HEK293 (cell line): ENCODE results near the gene PALD1.

Source experiments
- CTCF ChIA-PET: fragments of 350-600 bp; formaldehyde crosslinking; extraction: SDS; loops from one replicate; lab custom pipeline; 2021; ENCODE audit warnings: antibody characterized with exemption; lab: Yijun Ruan, JAX
- POLR2A ChIA-PET: fragments of 300-600 bp; formaldehyde crosslinking; extraction: SDS; loops from one replicate; lab custom pipeline; 2020; ENCODE audit warnings: antibody characterized with exemption, inconsistent platforms; lab: Yijun Ruan, JAX
- H3K27ac ChIP-seq: fragments of 200-500 bp; sonication (Bioruptor generic); 2 replicates; pipeline ENCODE4 v1.5.1; 2014; ENCODE audit warnings: low read depth, low read length, control low read depth, inconsistent platforms; ENCODE audit errors: extremely low read depth
- H3K36me3 ChIP-seq, 2 experiments: fragments of 200-500 bp in 1 of 2; sonication (Bioruptor generic) in 1 of 2; 1 replicate in 1 of 2; 2 replicates in 1 of 2; pipeline ENCODE4 v1.5.1; 2014 to 2017; ENCODE audit warnings: inconsistent platforms in 2 of 2, low read length in 2 of 2; ENCODE audit not compliant: control insufficient read depth in 2 of 2, insufficient read depth in 1 of 2
- H3K4me1 ChIP-seq: fragments of 200-500 bp; sonication (Bioruptor generic); 2 replicates; pipeline ENCODE4 v1.5.1; 2014; ENCODE audit warnings: mild to moderate bottlenecking, low read length, inconsistent platforms; ENCODE audit not compliant: control insufficient read depth, insufficient read depth
- H3K4me3 ChIP-seq: 2 replicates; pipeline ENCODE4 v1.5.1; 2011; ENCODE audit warnings: low read depth, mild to moderate bottlenecking, control low read depth, low read length, moderate library complexity
- H3K9me3 ChIP-seq: fragments of 200-500 bp; sonication (Bioruptor generic); 2 replicates; pipeline ENCODE4 v1.5.1; 2014; ENCODE audit warnings: low read depth, low read length, inconsistent platforms; ENCODE audit not compliant: control insufficient read depth, insufficient read depth
- SP2 ChIP-seq: fragments of 450-650 bp; formaldehyde crosslinking; IDR thresholded peaks from 2 replicates; pipeline ENCODE4 v1.5.1; 2016; ENCODE audit warnings: missing biosample characterization, missing genetic modification characterization
- ZFP3 ChIP-seq: fragments of 450-650 bp; formaldehyde crosslinking; IDR thresholded peaks from 2 replicates; pipeline ENCODE4 v1.5.1; 2016; ENCODE audit warnings: low read depth, missing biosample characterization, missing genetic modification characterization
- ZFP37 ChIP-seq: fragments of 450-650 bp; formaldehyde crosslinking; IDR thresholded peaks from 2 replicates; pipeline ENCODE4 v1.5.1; 2016; ENCODE audit warnings: missing biosample characterization, missing genetic modification characterization
- ZNF10 ChIP-seq: fragments of 450-650 bp; formaldehyde crosslinking; IDR thresholded peaks from 2 replicates; pipeline ENCODE4 v1.5.1; 2017; ENCODE audit warnings: missing biosample characterization, missing genetic modification characterization
- ZNF169 ChIP-seq: fragments of 450-650 bp; formaldehyde crosslinking; IDR thresholded peaks from 2 replicates; pipeline ENCODE4 v1.5.1; 2016; ENCODE audit warnings: missing biosample characterization, missing genetic modification characterization
- ZNF214 ChIP-seq: fragments of 450-650 bp; formaldehyde crosslinking; IDR thresholded peaks from 2 replicates; pipeline ENCODE4 v1.5.1; 2017; ENCODE audit warnings: missing biosample characterization, mild to moderate bottlenecking, missing genetic modification characterization, borderline replicate concordance
- ZNF37A ChIP-seq: fragments of 450-650 bp; IDR thresholded peaks from 2 replicates; pipeline ENCODE4 v1.5.1; 2018; ENCODE audit warnings: missing biosample characterization, missing genetic modification characterization
- ZNF558 ChIP-seq: fragments of 450-650 bp; formaldehyde crosslinking; IDR thresholded peaks from 2 replicates; pipeline ENCODE4 v1.5.1; 2016; ENCODE audit warnings: missing biosample characterization, missing genetic modification characterization
- ZNF629 ChIP-seq: fragments of 450-650 bp; formaldehyde crosslinking; IDR thresholded peaks from 2 replicates; pipeline ENCODE4 v1.5.1; 2017; ENCODE audit warnings: missing biosample characterization, missing genetic modification characterization
- ZNF768 ChIP-seq: fragments of 450-650 bp; formaldehyde crosslinking; IDR thresholded peaks from 2 replicates; pipeline ENCODE4 v1.5.1; 2018; ENCODE audit warnings: missing biosample characterization, mild to moderate bottlenecking, missing genetic modification characterization
- ZNF776 ChIP-seq: fragments of 450-650 bp; formaldehyde crosslinking; IDR thresholded peaks from 2 replicates; pipeline ENCODE4 v1.5.0; 2017; ENCODE audit warnings: missing biosample characterization, missing genetic modification characterization, borderline replicate concordance
- TF ChIP-seq, protein P1 (sequence below): fragments of 450-650 bp; formaldehyde crosslinking; conservative IDR thresholded peaks from 2 replicates; pipeline ENCODE4 v1.5.1; 2016; ENCODE audit warnings: low read depth, missing biosample characterization, missing genetic modification characterization
- TF ChIP-seq, protein P2 (sequence below): fragments of 450-650 bp; formaldehyde crosslinking; IDR thresholded peaks from 2 replicates; pipeline ENCODE4 v1.5.1; 2016; ENCODE audit warnings: missing biosample characterization, missing genetic modification characterization
- TF ChIP-seq, protein P3 (sequence below): fragments of 450-650 bp; formaldehyde crosslinking; IDR thresholded peaks from 2 replicates; pipeline ENCODE4 v1.5.1; 2017; ENCODE audit warnings: missing biosample characterization, missing genetic modification characterization

PALD1 gene

DNA sequence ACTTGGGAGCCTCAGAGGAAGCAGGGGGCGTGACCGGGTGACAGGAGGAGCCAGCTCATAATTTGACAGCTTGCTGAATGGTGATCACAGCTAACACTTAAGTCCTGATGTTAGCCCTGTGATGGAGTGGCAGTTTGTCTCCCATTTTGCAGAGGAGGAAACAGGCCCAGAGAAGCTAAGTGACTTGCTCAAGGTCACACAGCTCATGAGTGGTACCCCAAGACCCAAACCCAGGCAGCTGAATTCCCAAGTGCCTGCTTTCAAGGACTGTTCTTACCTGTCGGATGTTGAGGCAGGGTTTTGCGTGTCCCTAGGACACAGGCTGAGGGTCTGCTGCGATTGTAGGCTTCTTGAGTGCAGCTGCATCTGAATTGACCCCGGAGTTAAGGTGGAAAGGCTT, 51.7 kb downstream of the PALD1 start:
- Histone ChIP-seq H3K4me1 (no peaks in the 10 kb centered on the region), H3K4me3 (no peak overlapping the region), H3K27ac (no peak overlapping the region), H3K9me3 (no peaks in the 10 kb centered on the region), H3K36me3 (peaks cover 0 to 30% of the 10 kb centered on the region in 2 experiments; a peak in 1 of 3 replicates)
- TF ChIP-seq, protein P1, sequence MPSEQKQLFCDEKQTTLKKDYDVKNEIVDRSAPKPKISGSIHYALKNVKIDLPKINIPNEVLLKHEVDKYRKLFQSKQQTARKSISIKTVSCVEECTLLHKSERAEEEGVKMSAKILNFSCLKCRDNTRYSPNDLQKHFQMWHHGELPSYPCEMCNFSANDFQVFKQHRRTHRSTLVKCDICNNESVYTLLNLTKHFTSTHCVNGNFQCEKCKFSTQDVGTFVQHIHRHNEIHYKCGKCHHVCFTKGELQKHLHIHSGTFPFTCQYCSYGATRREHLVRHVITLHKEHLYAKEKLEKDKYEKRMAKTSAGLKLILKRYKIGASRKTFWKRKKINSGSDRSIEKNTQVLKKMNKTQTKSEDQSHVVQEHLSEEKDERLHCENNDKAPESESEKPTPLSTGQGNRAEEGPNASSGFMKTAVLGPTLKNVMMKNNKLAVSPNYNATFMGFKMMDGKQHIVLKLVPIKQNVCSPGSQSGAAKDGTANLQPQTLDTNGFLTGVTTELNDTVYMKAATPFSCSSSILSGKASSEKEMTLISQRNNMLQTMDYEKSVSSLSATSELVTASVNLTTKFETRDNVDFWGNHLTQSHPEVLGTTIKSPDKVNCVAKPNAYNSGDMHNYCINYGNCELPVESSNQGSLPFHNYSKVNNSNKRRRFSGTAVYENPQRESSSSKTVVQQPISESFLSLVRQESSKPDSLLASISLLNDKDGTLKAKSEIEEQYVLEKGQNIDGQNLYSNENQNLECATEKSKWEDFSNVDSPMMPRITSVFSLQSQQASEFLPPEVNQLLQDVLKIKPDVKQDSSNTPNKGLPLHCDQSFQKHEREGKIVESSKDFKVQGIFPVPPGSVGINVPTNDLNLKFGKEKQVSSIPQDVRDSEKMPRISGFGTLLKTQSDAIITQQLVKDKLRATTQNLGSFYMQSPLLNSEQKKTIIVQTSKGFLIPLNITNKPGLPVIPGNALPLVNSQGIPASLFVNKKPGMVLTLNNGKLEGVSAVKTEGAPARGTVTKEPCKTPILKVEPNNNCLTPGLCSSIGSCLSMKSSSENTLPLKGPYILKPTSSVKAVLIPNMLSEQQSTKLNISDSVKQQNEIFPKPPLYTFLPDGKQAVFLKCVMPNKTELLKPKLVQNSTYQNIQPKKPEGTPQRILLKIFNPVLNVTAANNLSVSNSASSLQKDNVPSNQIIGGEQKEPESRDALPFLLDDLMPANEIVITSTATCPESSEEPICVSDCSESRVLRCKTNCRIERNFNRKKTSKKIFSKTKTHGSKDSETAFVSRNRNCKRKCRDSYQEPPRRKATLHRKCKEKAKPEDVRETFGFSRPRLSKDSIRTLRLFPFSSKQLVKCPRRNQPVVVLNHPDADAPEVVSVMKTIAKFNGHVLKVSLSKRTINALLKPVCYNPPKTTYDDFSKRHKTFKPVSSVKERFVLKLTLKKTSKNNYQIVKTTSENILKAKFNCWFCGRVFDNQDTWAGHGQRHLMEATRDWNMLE (tag by site-specific recombination), result no peak
- TF ChIP-seq ZNF10, result no peak
- TF ChIP-seq ZNF558 (tag by site-specific recombination), result no peak
- TF ChIP-seq ZNF768 (tag by site-specific recombination), result 0 out of 2 replicates have a peak, but pooled peaks have one; percentile 27
- ChIA-PET POLR2A (no interaction called here), CTCF (interaction anchor here (0.6 to 2.4 kb wide), 4 partner anchors 10 to 69 kb away, joined by 3 to 13 read pairs (median 4); no protein-coding TSS in a partner anchor)

DNA sequence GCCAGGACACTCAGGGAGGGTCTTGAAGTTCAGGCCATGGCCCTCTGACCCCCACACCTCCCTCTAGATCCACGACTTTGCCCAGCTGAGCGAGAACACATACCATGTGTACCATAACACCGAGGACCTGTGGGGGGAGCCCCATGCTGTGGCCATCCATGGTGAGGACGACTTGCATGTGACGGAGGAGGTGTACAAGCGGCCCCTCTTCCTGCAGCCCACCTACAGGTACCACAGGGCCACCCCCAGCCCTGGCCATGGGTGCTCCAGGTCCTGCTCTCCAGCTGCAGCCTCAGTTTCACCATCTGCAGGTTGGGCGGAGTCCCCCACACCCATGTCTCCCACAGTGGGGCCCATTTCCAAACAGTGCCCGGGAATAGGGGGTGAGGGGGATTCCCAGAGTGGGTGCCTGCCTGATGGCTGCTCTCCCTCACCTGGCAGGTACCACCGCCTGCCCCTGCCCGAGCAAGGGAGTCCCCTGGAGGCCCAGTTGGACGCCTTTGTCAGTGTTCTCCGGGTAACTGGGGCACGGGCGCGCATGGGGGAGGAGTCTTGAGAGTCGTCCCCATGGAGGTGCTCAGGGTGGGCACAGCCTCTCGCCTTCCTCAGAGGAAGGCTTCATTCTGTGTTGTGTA, 54.1 kb downstream of the PALD1 start:
- CTCF ChIA-PET, result interaction anchor here (0.6 to 1.9 kb wide), 4 partner anchors 17 to 71 kb away, joined by 3 to 7 read pairs (median 4); no protein-coding TSS in a partner anchor
- Histone ChIP-seq H3K27ac (no peak overlapping the region), H3K4me1 (no peaks in the 10 kb centered on the region)
- POLR2A ChIA-PET, result no interaction called here
- TF ChIP-seq ZNF169 (no peak), ZFP37 (tag by site-specific recombination) (no peak), ZNF776 (no peak), ZNF214 (tag by site-specific recombination) (no peak), ZFP3 (tag by site-specific recombination) (no peak), SP2 (no peak), ZNF629 (tag by site-specific recombination) (no peak)
- TF ChIP-seq, protein P2, sequence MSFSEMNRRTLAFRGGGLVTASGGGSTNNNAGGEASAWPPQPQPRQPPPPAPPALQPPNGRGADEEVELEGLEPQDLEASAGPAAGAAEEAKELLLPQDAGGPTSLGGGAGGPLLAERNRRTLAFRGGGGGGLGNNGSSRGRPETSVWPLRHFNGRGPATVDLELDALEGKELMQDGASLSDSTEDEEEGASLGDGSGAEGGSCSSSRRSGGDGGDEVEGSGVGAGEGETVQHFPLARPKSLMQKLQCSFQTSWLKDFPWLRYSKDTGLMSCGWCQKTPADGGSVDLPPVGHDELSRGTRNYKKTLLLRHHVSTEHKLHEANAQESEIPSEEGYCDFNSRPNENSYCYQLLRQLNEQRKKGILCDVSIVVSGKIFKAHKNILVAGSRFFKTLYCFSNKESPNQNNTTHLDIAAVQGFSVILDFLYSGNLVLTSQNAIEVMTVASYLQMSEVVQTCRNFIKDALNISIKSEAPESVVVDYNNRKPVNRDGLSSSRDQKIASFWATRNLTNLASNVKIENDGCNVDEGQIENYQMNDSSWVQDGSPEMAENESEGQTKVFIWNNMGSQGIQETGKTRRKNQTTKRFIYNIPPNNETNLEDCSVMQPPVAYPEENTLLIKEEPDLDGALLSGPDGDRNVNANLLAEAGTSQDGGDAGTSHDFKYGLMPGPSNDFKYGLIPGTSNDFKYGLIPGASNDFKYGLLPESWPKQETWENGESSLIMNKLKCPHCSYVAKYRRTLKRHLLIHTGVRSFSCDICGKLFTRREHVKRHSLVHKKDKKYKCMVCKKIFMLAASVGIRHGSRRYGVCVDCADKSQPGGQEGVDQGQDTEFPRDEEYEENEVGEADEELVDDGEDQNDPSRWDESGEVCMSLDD (tag by site-specific recombination), result no peak
- TF ChIP-seq, all 188 proteins: peak for 0
- peaks cover 0 to 30% of the 10 kb centered on the region in 2 experiments; a peak in 1 of 3 replicates for H3K36me3 ChIP-seq
- H3K4me3 ChIP-seq, result no peak overlapping the region
- H3K9me3 ChIP-seq, result no peaks in the 10 kb centered on the region

DNA sequence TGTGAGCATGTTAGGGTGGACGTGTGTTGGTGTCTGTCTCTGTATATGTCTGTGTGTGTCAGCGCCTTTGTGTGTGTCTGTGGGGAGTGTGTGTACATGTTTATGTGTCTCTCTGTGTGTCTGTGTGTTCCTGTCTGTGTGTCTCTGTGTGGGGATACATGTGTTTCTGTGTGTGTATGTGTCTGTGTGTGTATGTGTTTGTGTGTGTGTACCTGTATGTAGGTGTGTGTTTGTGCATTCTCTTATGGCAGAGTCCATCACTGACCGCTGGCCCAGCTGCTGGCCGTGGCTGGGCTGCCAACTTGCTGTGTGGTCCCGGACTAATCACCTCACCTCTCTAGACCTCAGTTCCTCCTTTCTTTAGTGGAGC, 54.6 kb downstream of the PALD1 start:
- no peak overlapping the region for H3K4me3 ChIP-seq
- no peaks in the 10 kb centered on the region for H3K4me1 ChIP-seq
- no peaks in the 10 kb centered on the region for H3K9me3 ChIP-seq
- peaks cover 0 to 35% of the 10 kb centered on the region in 2 experiments; a peak in 1 of 3 replicates for H3K36me3 ChIP-seq
- H3K27ac ChIP-seq, result no peak overlapping the region
- no peak for TF ChIP-seq ZNF629 (tag by site-specific recombination)
- no peak for TF ChIP-seq ZNF37A (tag by site-specific recombination)
- TF ChIP-seq, protein P3, sequence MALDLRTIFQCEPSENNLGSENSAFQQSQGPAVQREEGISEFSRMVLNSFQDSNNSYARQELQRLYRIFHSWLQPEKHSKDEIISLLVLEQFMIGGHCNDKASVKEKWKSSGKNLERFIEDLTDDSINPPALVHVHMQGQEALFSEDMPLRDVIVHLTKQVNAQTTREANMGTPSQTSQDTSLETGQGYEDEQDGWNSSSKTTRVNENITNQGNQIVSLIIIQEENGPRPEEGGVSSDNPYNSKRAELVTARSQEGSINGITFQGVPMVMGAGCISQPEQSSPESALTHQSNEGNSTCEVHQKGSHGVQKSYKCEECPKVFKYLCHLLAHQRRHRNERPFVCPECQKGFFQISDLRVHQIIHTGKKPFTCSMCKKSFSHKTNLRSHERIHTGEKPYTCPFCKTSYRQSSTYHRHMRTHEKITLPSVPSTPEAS, result peak; percentile 73
- ChIA-PET POLR2A (no interaction called here), CTCF (interaction anchor here (0.6 to 1.9 kb wide), 3 partner anchors 16 to 72 kb away, joined by 3 to 7 read pairs (median 4); no protein-coding TSS in a partner anchor)
